Kidney (tissue), 14 donors: ENCODE results near the gene ZNF609. TPM values are rescaled to one million over a fixed set of nuclear protein-coding genes. Genes with fewer than 3 reads are reported as not detected.

ENCODE experiments used
- DNase-seq, 5 donors: peaks; one replicate each; pipeline ENCODE4 v3.0.0-alpha.2; 2013 to 2020
- FAIRE-seq: peaks from 2 replicates; lab custom pipeline; 2012; peaks lifted over from hg19 to GRCh38; lab: Jason Lieb, UNC
- H3K27ac ChIP-seq, 2 donors: one replicate each; pipeline ENCODE4 v1.7.0; 2013; ENCODE audit warnings: low read depth in 2 of 2, low read length in 2 of 2, inconsistent platforms in 1 of 2
- H3K27me3 ChIP-seq: one replicate; pipeline ENCODE4 v1.7.1; 2013; ENCODE audit warnings: low read length, inconsistent platforms; ENCODE audit not compliant: control insufficient read depth, insufficient read depth
- H3K36me3 ChIP-seq, 3 donors: one replicate each; pipeline versions ENCODE4 v1.7.0 to v1.7.1; 2013; ENCODE audit warnings: low read length in 3 of 3, control low read depth in 1 of 3, inconsistent platforms in 1 of 3; ENCODE audit not compliant: insufficient read depth in 3 of 3, control insufficient read depth in 2 of 3
- H3K4me1 ChIP-seq, 3 donors: one replicate each; pipeline versions ENCODE4 v1.7.0 to v1.7.1; 2013; ENCODE audit warnings: low read length in 3 of 3, inconsistent platforms in 1 of 3, low read depth in 1 of 3; ENCODE audit not compliant: control insufficient read depth in 2 of 3, insufficient read depth in 2 of 3
- H3K4me3 ChIP-seq, 3 donors: one replicate each; pipeline versions ENCODE4 v1.7.0 to v1.8.1; 2013; ENCODE audit warnings: low read length in 3 of 3, control low read depth in 1 of 3, inconsistent platforms in 1 of 3
- H3K9ac ChIP-seq, 3 donors: one replicate each; pipeline versions ENCODE4 v1.7.0 to v1.7.1; 2013; ENCODE audit warnings: low read length in 3 of 3, control low read depth in 1 of 3, inconsistent platforms in 1 of 3
- H3K9me3 ChIP-seq, 3 donors: one replicate each; pipeline versions ENCODE4 v1.7.0 to v1.7.1; 2013; ENCODE audit warnings: low read length in 3 of 3, control low read depth in 1 of 3, inconsistent platforms in 1 of 3; ENCODE audit not compliant: control insufficient read depth in 2 of 3, insufficient read depth in 1 of 3
- intact Hi-C: fragments of 100-400 bp; cut with DNase I; formaldehyde crosslinking; loops from one replicate; pipeline ENCODE4 v1.11.1; 2022
- polyA plus RNA-seq: library from polyadenylated mRNA; stranded (reverse); fragments of 350-450 nt; fragmentation: Illumina TruSeq; extraction: RNeasy Lipid Tissue Mini Kit (QIAGEN cat#74804); gene quantifications from one replicate; pipeline ENCODE4 v1.2.3, GENCODE V29; 2014; ENCODE audit warnings: low read depth, low replicate concordance; ENCODE audit not compliant: insufficient read depth
- total RNA-seq: library from RNA; stranded (reverse); fragmentation: NEBNext Ultra II Directional; extraction: Animal tissue kit (Norgen Biotek cat#: 25700); gene quantifications from one replicate; pipeline ENCODE4 v1.2.1, GENCODE V29; 2021
- TF ChIP-seq, protein P1 (sequence below): IDR thresholded peaks from 3 replicates; pipeline ENCODE4 v1.5.1; 2012; ENCODE audit warnings: mild to moderate bottlenecking, moderate library complexity, borderline replicate concordance; ENCODE audit not compliant: insufficient read depth; ENCODE audit errors: extremely low read depth
- donor health status: control.
- donor health status: control.
- donor health status: control.
- donor health status: control.
- donor health status: control.
- donor health status: DM: yes; HTN: yes; CAD: no.
- donor health status: Normal renal cell carcinoma (clear cell type).

ZNF609 gene
- total and polyA plus RNA-seq, 2 donors from 2014 or later, result 3.1 to 37.2 TPM

DNA sequence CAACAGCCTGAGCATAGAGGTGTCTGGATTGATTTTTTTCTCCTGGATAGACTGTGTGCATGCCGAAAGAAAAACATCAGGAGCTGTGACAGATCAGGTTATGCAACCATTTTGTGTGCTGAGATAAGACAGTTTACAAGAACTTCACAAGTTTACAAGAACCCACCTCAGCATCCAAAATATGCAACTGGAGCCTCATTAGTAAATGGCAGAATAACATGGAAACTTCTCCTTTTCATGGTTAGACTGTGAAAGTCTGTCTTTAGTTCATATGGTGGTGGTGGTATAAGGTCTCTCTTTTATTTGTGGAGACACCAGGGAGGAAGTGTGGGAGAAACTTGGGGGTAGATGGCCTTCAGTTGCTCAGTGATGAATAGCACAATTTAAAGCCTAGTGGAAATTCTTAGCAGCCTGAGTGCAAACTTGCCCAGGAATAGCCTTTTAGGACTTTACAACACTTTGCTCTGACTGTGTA lies 3.7 kb upstream of the ZNF609 start:
- H3K4me1 ChIP-seq, result peaks cover 2 to 10% (median 10%) of the 10 kb centered on the region in 3 donors

DNA sequence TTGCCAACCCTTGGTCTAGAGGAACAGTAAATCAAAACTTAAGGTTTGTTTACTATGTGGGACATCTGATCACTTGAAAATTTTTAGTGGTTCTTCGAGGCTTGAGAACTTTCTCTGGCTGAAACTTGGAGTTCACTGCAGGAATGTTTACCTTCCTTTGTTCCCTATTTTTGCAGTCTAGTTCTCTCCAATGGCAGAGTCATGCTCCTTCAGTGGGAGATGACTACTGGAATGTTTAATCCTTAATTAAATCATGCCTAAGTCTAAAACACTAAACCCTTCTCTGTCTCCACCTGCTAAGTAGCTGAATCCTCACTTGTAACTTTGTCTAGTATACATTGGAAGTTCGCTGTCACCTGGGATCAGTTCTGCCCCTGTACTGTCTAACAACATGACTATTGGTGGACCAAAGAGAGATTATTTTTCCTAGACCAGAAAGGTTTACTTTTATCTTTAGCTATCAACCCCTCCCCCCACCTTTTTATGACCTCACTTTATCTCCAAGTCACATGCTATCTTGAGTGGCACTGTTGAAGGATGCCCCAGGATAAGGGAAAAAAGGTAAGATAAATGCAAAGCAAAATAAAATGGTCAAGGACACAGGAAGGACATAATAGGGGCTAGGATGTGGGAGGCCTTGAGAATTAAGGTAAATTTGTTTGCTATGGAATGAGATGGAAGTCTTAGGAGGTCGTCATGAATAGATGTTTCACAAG lies 1.2 kb upstream of the ZNF609 start:
- FAIRE-seq, result no peak
- H3K9ac ChIP-seq, result no peak overlapping the region
- peaks cover 0 to 9% (median 0%) of the 10 kb centered on the region in 3 donors for H3K36me3 ChIP-seq
- TF ChIP-seq, protein P1, sequence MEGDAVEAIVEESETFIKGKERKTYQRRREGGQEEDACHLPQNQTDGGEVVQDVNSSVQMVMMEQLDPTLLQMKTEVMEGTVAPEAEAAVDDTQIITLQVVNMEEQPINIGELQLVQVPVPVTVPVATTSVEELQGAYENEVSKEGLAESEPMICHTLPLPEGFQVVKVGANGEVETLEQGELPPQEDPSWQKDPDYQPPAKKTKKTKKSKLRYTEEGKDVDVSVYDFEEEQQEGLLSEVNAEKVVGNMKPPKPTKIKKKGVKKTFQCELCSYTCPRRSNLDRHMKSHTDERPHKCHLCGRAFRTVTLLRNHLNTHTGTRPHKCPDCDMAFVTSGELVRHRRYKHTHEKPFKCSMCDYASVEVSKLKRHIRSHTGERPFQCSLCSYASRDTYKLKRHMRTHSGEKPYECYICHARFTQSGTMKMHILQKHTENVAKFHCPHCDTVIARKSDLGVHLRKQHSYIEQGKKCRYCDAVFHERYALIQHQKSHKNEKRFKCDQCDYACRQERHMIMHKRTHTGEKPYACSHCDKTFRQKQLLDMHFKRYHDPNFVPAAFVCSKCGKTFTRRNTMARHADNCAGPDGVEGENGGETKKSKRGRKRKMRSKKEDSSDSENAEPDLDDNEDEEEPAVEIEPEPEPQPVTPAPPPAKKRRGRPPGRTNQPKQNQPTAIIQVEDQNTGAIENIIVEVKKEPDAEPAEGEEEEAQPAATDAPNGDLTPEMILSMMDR, result no peak
- H3K9me3 ChIP-seq, result no peaks in the 10 kb centered on the region
- H3K27me3 ChIP-seq, result no peaks in the 10 kb centered on the region
- intact Hi-C loops, result no loop called here
- DNase-seq, result peak in 1 of 5 donors; percentile 55
- H3K4me3 ChIP-seq, result no peak overlapping the region
- H3K27ac ChIP-seq, result no peak overlapping the region
- peaks cover 7 to 17% (median 14%) of the 10 kb centered on the region in 3 donors for H3K4me1 ChIP-seq

More for the DNA sequence above, 3.7 kb upstream of the ZNF609 start:
- no peaks in the 10 kb centered on the region for H3K9me3 ChIP-seq
- TF ChIP-seq, protein P1, result no peak
- no peak overlapping the region for H3K27ac ChIP-seq
- no peaks in the 10 kb centered on the region for H3K27me3 ChIP-seq
- H3K9ac ChIP-seq, result no peak overlapping the region
- DNase-seq (peak in 1 of 5 donors; percentile 52), FAIRE-seq (no peak)
- intact Hi-C loops, result no loop called here
- H3K36me3 ChIP-seq, result peaks cover 0 to 10% (median 0%) of the 10 kb centered on the region in 3 donors
- H3K4me3 ChIP-seq, result no peak overlapping the region

- H3K9me3 ChIP-seq, result no peaks in the 10 kb centered on the region
- DNase-seq (peak; percentile 49 to 89 (median 83)), FAIRE-seq (no peak)
- no peaks in the 10 kb centered on the region for H3K36me3 ChIP-seq
- H3K27ac ChIP-seq, result peak overlapping the region; percentile 65 to 71
- no peaks in the 10 kb centered on the region for H3K27me3 ChIP-seq
- TF ChIP-seq, protein P1, result no peak
- H3K4me1 ChIP-seq, result peaks cover 2 to 19% (median 14%) of the 10 kb centered on the region in 3 donors
- intact Hi-C loops, result no loop called here
- peak overlapping the region; percentile 52 to 64 (median 63) for H3K9ac ChIP-seq
- peak overlapping the region; percentile 70 to 94 (median 78) for H3K4me3 ChIP-seq
Measured at GRCh38 chr15:64460724-64461720, 644 bp downstream of the ZNF609 start.
